GM19328 (cell line): ENCODE results near the gene GMDS.
A peak's percentile ranks its signal among the peaks of the same experiment; 100 is the strongest.

ENCODE experiments used
- ATAC-seq: cut with Tn5 transposase; IDR thresholded peaks from one replicate; pipeline ENCODE4 v1.9.1; 2021; ENCODE audit warnings: mild to moderate bottlenecking, moderate library complexity; ENCODE audit not compliant: unreplicated experiment

Gene GMDS

GRCh38 chr6:2209226-2209809 lies 36.1 kb downstream of the GMDS start:
- ATAC-seq: peak; percentile 69

- no peak for ATAC-seq
Measured at GRCh38 chr6:2208468-2208867, 36.9 kb downstream of the GMDS start.

GRCh38 chr6:2205396-2205795 lies 40.0 kb downstream of the GMDS start:
- ATAC-seq: no peak

GRCh38 chr6:2204272-2204671 lies 41.1 kb downstream of the GMDS start:
- no peak for ATAC-seq

- ATAC-seq: no peak
Measured at GRCh38 chr6:2203264-2203663, 42.1 kb downstream of the GMDS start.

GRCh38 chr6:2197984-2198383 lies 47.4 kb downstream of the GMDS start:
- ATAC-seq: no peak

GRCh38 chr6:2197177-2197671 lies 48.2 kb downstream of the GMDS start:
- ATAC-seq: no peak

GRCh38 chr6:2196079-2196679 lies 49.2 kb downstream of the GMDS start:
- ATAC-seq: no peak

- no peak for ATAC-seq
Measured at GRCh38 chr6:2194643-2195042, 50.8 kb downstream of the GMDS start.

GRCh38 chr6:2193931-2194330 lies 51.5 kb downstream of the GMDS start:
- no peak for ATAC-seq

- ATAC-seq: no peak
Measured at GRCh38 chr6:2192976-2193375, 52.4 kb downstream of the GMDS start.

GRCh38 chr6:2191390-2191740 lies 54.0 kb downstream of the GMDS start:
- ATAC-seq: no peak

- ATAC-seq: no peak
Measured at GRCh38 chr6:2190661-2191389, 54.6 kb downstream of the GMDS start.

GRCh38 chr6:2188856-2189384 lies 56.5 kb downstream of the GMDS start:
- no peak for ATAC-seq

GRCh38 chr6:2188397-2188796 lies 57.0 kb downstream of the GMDS start:
- no peak for ATAC-seq

- ATAC-seq: no peak
Measured at GRCh38 chr6:2187826-2188225, 57.6 kb downstream of the GMDS start.

- no peak for ATAC-seq
Measured at GRCh38 chr6:2186516-2186915, 58.9 kb downstream of the GMDS start.

GRCh38 chr6:2185466-2185865 lies 59.9 kb downstream of the GMDS start:
- no peak for ATAC-seq

GRCh38 chr6:2184700-2185455 lies 60.5 kb downstream of the GMDS start:
- ATAC-seq: no peak

- no peak for ATAC-seq
Measured at GRCh38 chr6:2183752-2184151, 61.7 kb downstream of the GMDS start.

GRCh38 chr6:2183246-2183645 lies 62.2 kb downstream of the GMDS start:
- no peak for ATAC-seq
